Activated CD4-positive, alpha-beta T cell treated with anti-CD3 and anti-CD28 coated beads, Interleukin-2, amount 10 ng/mL, durations not matched to agents 7 days and 5 days (primary cell): ENCODE results near the gene ZNF529. TPM values are rescaled to one million over a fixed set of nuclear protein-coding genes. Genes with fewer than 3 reads are reported as not detected.
"Not testable (repeated sequence)": the region's sequence is repeated elsewhere in the genome, so short reads cannot be mapped to it uniquely, and the experiment has no call there.

Source experiments
- CTCF ChIA-PET: fragments of 350-600 bp; sonication (Branson Sonifier 250); formaldehyde crosslinking; loops from one replicate; lab custom pipeline; 2021; ENCODE audit warnings: antibody characterized with exemption; lab: Charles Lee
- POLR2A ChIA-PET: fragments of 350-600 bp; sonication (Branson Sonifier 250); formaldehyde crosslinking; loops from one replicate; lab custom pipeline; 2021; ENCODE audit warnings: antibody characterized with exemption; lab: Charles Lee
- DNase-seq: peaks from one replicate; pipeline ENCODE4 v3.0.0-alpha.2; 2020
- H3K27ac Mint-ChIP-seq: one replicate; pipeline ENCODE4 v1.8.0; 2021; ENCODE audit warnings: mild to moderate bottlenecking, moderate library complexity, mixed read lengths
- H3K27me3 Mint-ChIP-seq: one replicate; pipeline ENCODE4 v1.8.0; 2021; ENCODE audit warnings: mixed read lengths
- H3K36me3 Mint-ChIP-seq: one replicate; pipeline ENCODE4 v1.8.0; 2021; ENCODE audit warnings: low read depth, mixed read lengths
- H3K4me1 Mint-ChIP-seq: one replicate; pipeline ENCODE4 v1.8.0; 2021; ENCODE audit warnings: mixed read lengths
- H3K4me3 Mint-ChIP-seq: one replicate; pipeline ENCODE4 v1.8.0; 2021; ENCODE audit warnings: mild to moderate bottlenecking, moderate library complexity, mixed read lengths
- H3K9me3 Mint-ChIP-seq: one replicate; pipeline ENCODE4 v1.8.0; 2021; ENCODE audit warnings: mixed read lengths
- total RNA-seq, 2 experiments: library from RNA; stranded (reverse); gene quantifications; one replicate each; pipeline ENCODE4 v1.2.3, GENCODE V29; 2021

Gene ZNF529
- 10 to 100 TPM; 14.0 to 14.7 TPM for total RNA-seq

DNA sequence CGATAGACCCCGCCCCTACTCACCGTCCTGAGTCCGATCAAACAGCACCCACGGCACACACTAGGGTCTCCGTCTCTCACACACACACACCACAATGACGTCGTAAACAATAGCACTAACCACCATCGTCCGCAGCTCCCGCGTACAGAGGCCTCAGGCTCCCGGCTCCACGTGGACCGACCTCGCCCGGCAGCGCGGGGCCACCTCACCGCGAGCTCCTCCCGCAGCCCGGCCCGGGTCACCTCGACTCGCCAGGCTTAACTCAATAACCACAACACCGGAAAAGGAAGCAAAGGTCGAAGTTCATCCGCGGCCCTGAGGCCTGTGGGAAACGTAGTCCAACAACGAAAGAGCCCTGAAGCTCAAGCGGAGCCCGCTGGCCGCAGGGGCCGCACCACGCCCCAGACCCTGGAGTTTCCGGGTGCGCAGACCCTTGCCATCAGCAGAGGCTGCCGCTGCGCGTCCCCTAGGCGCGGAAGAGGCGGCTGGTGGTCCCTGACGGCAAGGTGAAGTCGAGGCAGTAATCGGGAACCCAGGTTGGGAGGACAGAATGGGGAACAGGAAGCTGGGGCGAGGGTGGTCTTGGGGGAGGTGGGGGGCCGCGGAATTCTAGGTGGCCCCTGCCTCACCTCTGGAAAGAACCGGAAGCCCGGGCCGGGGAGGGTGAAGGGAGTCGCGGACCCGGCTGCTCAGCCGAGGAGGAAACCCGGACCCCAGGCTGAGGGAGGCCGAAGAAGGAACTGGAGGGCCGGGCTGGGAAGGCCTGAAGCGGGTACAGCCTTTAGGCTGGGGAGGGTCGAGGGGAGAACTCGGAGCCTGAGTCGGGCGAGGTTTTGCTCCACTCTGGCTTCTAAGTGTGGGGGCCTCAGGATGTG lies at the start of gene ZNF529:
Gene ZNF529 (minus strand): TSS at position 273 of the 875 bp plus-strand sequence. CDS start 946 bp downstream, outside the sequence.
- peak; percentile 90 for DNase-seq
- H3K4me1 Mint-ChIP-seq, result peaks cover 34% of the 10 kb centered on the region
- peak within 1 kb of the TSS; percentile 94 for H3K27ac Mint-ChIP-seq
- no peaks in the 10 kb centered on the region for H3K27me3 Mint-ChIP-seq
- peaks cover 75% of the 10 kb centered on the region for H3K36me3 Mint-ChIP-seq
- POLR2A ChIA-PET, result interaction anchor here (0.6 to 1.1 kb wide), 3 partner anchors 32 to 186 kb away, joined by 3 to 7 read pairs (median 4); partner anchors contain the start of genes ZNF260 and ZNF382
- CTCF ChIA-PET, result interaction anchor here (0.9 kb wide), 1 partner anchor 32 kb away, joined by 3 read pairs; the partner anchor contains the start of gene ZNF382
- peaks cover 35% of the 10 kb centered on the region for H3K9me3 Mint-ChIP-seq
- H3K4me3 Mint-ChIP-seq, result peak within 1 kb of the TSS; percentile 87

- Mint-ChIP-seq H3K27ac (peak overlapping the region; percentile 94), H3K27me3 (no peaks in the 10 kb centered on the region), H3K36me3 (peaks cover 52% of the 10 kb centered on the region), H3K4me1 (peaks cover 24% of the 10 kb centered on the region), H3K9me3 (peaks cover 27% of the 10 kb centered on the region), H3K4me3 (peak overlapping the region; percentile 79)
- ChIA-PET POLR2A (interaction anchor here (1.4 kb wide), 1 partner anchor 33 kb away, joined by 7 read pairs; the partner anchor contains the start of gene ZNF529), CTCF (interaction anchor here (1.7 kb wide), 1 partner anchor 12 kb away, joined by 5 read pairs; no protein-coding TSS in a partner anchor)
- DNase-seq, result no peak
Measured at GRCh38 chr19:36605877-36606478, 32.9 kb upstream of the ZNF529 start.

DNA sequence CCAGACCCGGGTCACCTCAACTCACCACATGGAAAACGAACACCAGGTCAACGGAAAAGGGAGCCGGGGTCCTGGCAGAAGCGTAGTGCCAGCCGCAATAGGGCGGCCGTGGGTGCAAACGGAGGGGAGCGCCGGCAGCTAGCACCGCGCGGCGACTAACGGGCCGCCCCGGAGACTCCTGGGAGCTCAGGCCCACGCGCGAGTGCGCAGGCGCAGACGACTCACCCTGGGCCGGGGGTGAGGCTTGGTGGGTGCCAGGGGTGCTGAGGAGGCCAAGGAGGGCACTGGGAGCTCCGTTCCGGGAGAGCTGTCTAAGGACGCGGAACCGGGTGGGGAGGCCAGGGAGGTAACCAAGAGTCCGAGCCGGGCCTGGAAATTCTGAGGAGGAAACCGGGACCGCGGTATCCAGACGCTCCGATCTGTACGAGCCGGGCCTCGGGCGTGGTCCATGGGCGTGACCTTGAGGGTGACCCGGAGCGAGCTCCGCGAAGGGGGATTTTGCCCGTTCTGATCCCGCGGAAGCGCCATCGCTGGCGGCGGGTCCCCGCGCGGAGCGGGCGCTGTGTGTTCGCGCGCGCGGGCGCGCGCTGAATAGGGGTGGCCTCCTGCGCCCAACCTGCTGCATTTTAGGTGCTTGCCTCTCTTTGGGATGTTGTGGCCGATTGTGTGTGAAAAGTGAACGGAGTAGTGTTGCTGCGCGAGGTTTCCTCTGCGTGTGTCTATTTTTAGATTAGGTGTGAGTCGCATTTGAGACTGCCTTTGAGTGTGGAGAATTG lies 32.2 kb upstream of the ZNF529 start, which contains the start of gene ZNF382:
Gene ZNF382 (plus strand): TSS at position 213 of the 776 bp plus-strand sequence. CDS start 4,602 bp downstream, outside the sequence.
- Mint-ChIP-seq H3K9me3 (peaks cover 27% of the 10 kb centered on the region), H3K27ac (peak within 1 kb of the TSS; percentile 94), H3K27me3 (no peaks in the 10 kb centered on the region), H3K36me3 (peaks cover 49% of the 10 kb centered on the region), H3K4me1 (peaks cover 24% of the 10 kb centered on the region), H3K4me3 (peak within 1 kb of the TSS; percentile 79)
- CTCF ChIA-PET, result interaction anchor here (0.8 to 2.0 kb wide), 6 partner anchors 13 to 225 kb away, joined by 3 to 5 read pairs (median 4); partner anchors contain the start of gene ZNF529
- peak; percentile 88 for DNase-seq
- POLR2A ChIA-PET, result interaction anchor here (0.5 to 1.4 kb wide), 4 partner anchors 32 to 245 kb away, joined by 3 to 7 read pairs (median 4); partner anchors contain the start of genes ZNF345, ZNF529 and ZNF850

DNA sequence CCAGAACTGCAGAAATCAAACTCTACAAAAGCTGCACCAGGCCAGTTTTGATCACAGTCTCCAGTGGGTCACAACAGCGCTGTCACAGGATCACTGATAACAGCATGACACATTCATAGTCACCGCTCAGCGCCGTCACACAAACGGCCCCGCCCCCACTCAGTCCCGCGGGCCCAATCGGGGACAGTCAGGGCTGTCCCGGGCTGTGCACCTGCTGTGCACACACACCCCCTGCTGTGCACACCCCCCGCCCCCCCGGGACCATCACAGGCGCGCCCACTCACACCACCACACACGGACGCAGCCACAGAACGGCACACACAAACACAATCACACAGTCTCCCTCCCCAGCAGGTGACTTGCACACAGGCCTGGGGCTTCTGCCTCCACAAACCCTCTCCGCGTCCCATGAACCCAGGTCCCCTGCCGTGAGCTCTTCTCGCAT lies 31.6 kb upstream of the ZNF529 start:
- CTCF ChIA-PET, result interaction anchor here (0.8 to 2.0 kb wide), 6 partner anchors 14 to 225 kb away, joined by 3 to 5 read pairs (median 4); partner anchors contain the start of gene ZNF529
- peak; percentile 88 for DNase-seq
- peak overlapping the region; percentile 94 for H3K27ac Mint-ChIP-seq
- no peaks in the 10 kb centered on the region for H3K27me3 Mint-ChIP-seq
- H3K36me3 Mint-ChIP-seq, result peaks cover 43% of the 10 kb centered on the region
- peaks cover 24% of the 10 kb centered on the region for H3K4me1 Mint-ChIP-seq
- POLR2A ChIA-PET, result interaction anchor here (0.5 to 1.4 kb wide), 4 partner anchors 32 to 246 kb away, joined by 3 to 7 read pairs (median 4); partner anchors contain the start of genes ZNF345, ZNF529 and ZNF850
- H3K4me3 Mint-ChIP-seq, result peak overlapping the region; percentile 79
- H3K9me3 Mint-ChIP-seq, result peaks cover 27% of the 10 kb centered on the region

GRCh38 chr19:36602681-36603080 lies 29.6 kb upstream of the ZNF529 start:
- H3K27ac Mint-ChIP-seq, H3K27me3 Mint-ChIP-seq, H3K4me3 Mint-ChIP-seq, POLR2A ChIA-PET, DNase-seq: not testable (repeated sequence)
- CTCF ChIA-PET, result interaction anchor here (1.3 kb wide), 1 partner anchor 9 kb away, joined by 5 read pairs; no protein-coding TSS in a partner anchor
- peaks cover 28% of the 10 kb centered on the region for H3K36me3 Mint-ChIP-seq
- H3K4me1 Mint-ChIP-seq, result peaks cover 24% of the 10 kb centered on the region
- peaks cover 15% of the 10 kb centered on the region for H3K9me3 Mint-ChIP-seq

DNA sequence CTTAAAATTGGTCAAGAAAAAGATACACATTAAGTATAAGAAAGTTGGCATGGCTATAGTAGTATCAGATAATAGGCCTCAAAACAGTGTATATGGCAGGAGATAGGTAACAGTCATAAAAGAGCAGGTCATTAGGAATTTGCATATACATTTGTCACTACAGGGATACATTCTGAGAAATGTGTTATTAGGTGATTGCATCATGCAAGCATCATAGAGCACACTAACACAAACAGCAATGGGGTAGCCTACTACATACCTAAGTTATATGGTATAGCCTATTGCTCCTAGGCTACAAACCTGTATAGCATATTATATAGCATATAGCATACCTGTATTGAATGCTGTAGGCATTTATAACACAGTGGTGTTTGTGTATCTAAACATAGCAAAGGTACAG lies 6.2 kb upstream of the ZNF529 start:
- Mint-ChIP-seq H3K27ac (no peak overlapping the region), H3K4me1 (peaks cover 12% of the 10 kb centered on the region), H3K4me3 (no peak overlapping the region), H3K9me3 (peaks cover 47% of the 10 kb centered on the region), H3K27me3 (no peaks in the 10 kb centered on the region), H3K36me3 (peaks cover 78% of the 10 kb centered on the region)
- CTCF ChIA-PET, result interaction anchor here (0.6 to 1.5 kb wide), 3 partner anchors 10 to 23 kb away, joined by 3 to 4 read pairs (median 3); no protein-coding TSS in a partner anchor
- POLR2A ChIA-PET, result no interaction called here
- DNase-seq, result no peak

GRCh38 chr19:36577271-36577996 lies 4.3 kb upstream of the ZNF529 start:
- H3K4me3 Mint-ChIP-seq, result no peak overlapping the region
- peaks cover 43% of the 10 kb centered on the region for H3K9me3 Mint-ChIP-seq
- peaks cover 26% of the 10 kb centered on the region for H3K4me1 Mint-ChIP-seq
- no peak overlapping the region for H3K27ac Mint-ChIP-seq
- H3K27me3 Mint-ChIP-seq, result no peaks in the 10 kb centered on the region
- POLR2A ChIA-PET, result interaction anchor here (0.9 kb wide), 1 partner anchor 19 kb away, joined by 11 read pairs; no protein-coding TSS in a partner anchor
- H3K36me3 Mint-ChIP-seq, result peaks cover 81% of the 10 kb centered on the region
- no peak for DNase-seq
- CTCF ChIA-PET, result no interaction called here

- H3K9me3 Mint-ChIP-seq, result peaks cover 34% of the 10 kb centered on the region
- POLR2A ChIA-PET, result no interaction called here
Measured at GRCh38 chr19:36574741-36575140, 1.6 kb upstream of the ZNF529 start.

DNA sequence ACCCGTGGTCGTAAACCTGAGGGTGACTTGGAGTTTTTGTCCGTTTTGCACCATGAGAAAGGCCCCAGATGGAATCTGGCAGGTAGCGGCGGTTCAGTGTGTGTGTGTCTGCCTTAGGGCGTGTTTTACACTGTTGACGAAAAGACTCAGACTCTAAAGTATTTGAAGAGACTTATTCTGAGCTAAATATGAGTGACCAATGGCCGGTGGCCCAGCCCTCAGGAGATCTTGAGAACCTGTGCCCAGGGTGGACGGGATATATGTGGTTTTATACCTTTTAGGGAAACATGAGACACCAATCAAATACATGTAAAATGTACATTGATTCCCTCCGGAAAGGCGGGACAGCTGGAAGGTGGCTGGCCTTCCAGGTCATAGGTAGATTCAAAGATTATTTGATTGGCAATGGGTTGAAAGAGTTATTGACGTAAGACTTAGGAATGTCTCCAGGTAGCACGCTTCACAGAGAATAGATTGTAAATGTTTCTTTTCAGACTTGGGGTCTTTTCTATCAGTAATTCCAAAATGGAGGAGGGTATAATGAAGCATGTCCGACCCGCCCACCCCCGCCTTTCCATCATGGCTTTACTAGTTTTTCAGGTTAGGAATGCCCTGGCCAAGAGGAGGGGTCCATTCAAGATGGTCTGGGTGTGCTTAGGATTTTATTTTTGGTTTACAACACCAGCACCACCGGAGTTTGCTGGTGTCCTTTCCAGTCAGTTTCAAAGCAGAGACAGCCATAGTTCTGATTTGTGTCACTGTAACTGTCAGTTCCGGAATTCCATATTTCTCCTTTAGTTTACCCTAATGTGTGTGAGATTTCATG lies 1.0 kb upstream of the ZNF529 start:
- Mint-ChIP-seq H3K27ac (peak overlapping the region; percentile 94), H3K27me3 (no peaks in the 10 kb centered on the region), H3K4me3 (peak overlapping the region; percentile 87), H3K4me1 (peaks cover 34% of the 10 kb centered on the region), H3K36me3 (peaks cover 75% of the 10 kb centered on the region), H3K9me3 (peaks cover 30% of the 10 kb centered on the region)
- ChIA-PET CTCF (no interaction called here), POLR2A (no interaction called here)
- no peak for DNase-seq

More at GRCh38 chr19:36574741-36575140, 1.6 kb upstream of the ZNF529 start:
- DNase-seq, result no peak
- CTCF ChIA-PET, result no interaction called here
- Mint-ChIP-seq H3K4me3 (peak overlapping the region; percentile 87), H3K36me3 (peaks cover 75% of the 10 kb centered on the region), H3K4me1 (peaks cover 34% of the 10 kb centered on the region), H3K27me3 (no peaks in the 10 kb centered on the region), H3K27ac (peak overlapping the region; percentile 94)

DNA sequence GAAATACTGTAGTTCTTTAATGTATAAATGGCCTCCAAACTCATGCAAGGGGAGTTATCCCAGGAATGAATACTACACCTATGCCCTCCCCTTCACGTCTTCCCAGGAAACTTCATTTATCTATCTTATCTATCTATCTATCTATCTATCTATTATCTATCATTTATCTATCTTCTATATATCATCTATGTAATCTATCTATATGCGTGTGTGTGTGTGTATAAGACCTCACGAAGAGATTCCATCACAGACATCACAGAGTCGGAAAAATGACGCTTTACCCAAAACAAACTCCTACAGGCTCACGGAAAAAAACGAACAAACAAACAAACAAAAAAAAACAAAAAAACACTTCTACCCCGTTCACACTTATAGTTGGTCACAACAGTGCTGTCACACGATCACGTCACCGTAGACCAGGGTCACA lies 486 bp downstream of the ZNF529 start:
- Mint-ChIP-seq H3K4me1 (peaks cover 36% of the 10 kb centered on the region), H3K4me3 (peak overlapping the region; percentile 87), H3K27ac (peak overlapping the region; percentile 94), H3K9me3 (peaks cover 40% of the 10 kb centered on the region), H3K27me3 (no peaks in the 10 kb centered on the region), H3K36me3 (peaks cover 79% of the 10 kb centered on the region)
- ChIA-PET POLR2A (interaction anchor here (1.1 kb wide), 2 partner anchors 32 to 44 kb away, joined by 4 to 7 read pairs; partner anchors contain the start of genes ZNF260 and ZNF382), CTCF (interaction anchor here (0.6 to 0.9 kb wide), 2 partner anchors 32 to 1171 kb away, joined by 3 read pairs; partner anchors contain the start of gene ZNF382)
- no peak for DNase-seq
